HUES48 (cell line): Measurements from ENCODE around the gene OAF.

Source experiments
- H3K27ac ChIP-seq: one replicate; pipeline ENCODE4 v1.7.0; 2013; ENCODE audit warnings: low read depth, low read length, inconsistent platforms
- H3K27me3 ChIP-seq: 2 replicates; pipeline ENCODE4 v1.6.1; 2013; ENCODE audit warnings: mild to moderate bottlenecking, low read length; ENCODE audit not compliant: control insufficient read depth, insufficient read depth
- H3K36me3 ChIP-seq: 2 replicates; pipeline ENCODE4 v1.6.1; 2013; ENCODE audit warnings: low read length; ENCODE audit not compliant: control insufficient read depth, insufficient read depth
- H3K4me1 ChIP-seq: 2 replicates; pipeline ENCODE4 v1.6.1; 2013; ENCODE audit warnings: mild to moderate bottlenecking, low read length; ENCODE audit not compliant: control insufficient read depth, insufficient read depth
- H3K4me3 ChIP-seq: 2 replicates; pipeline ENCODE4 v1.5.1; 2013; ENCODE audit warnings: mild to moderate bottlenecking, low read depth, low read length
- H3K9ac ChIP-seq: 2 replicates; pipeline ENCODE4 v1.6.1; 2013; ENCODE audit warnings: mild to moderate bottlenecking, low read depth, low read length, moderate library complexity
- H3K9me3 ChIP-seq: 2 replicates; pipeline ENCODE4 v1.6.1; 2013; ENCODE audit warnings: low read length; ENCODE audit not compliant: control insufficient read depth, insufficient read depth

The OAF gene

DNA sequence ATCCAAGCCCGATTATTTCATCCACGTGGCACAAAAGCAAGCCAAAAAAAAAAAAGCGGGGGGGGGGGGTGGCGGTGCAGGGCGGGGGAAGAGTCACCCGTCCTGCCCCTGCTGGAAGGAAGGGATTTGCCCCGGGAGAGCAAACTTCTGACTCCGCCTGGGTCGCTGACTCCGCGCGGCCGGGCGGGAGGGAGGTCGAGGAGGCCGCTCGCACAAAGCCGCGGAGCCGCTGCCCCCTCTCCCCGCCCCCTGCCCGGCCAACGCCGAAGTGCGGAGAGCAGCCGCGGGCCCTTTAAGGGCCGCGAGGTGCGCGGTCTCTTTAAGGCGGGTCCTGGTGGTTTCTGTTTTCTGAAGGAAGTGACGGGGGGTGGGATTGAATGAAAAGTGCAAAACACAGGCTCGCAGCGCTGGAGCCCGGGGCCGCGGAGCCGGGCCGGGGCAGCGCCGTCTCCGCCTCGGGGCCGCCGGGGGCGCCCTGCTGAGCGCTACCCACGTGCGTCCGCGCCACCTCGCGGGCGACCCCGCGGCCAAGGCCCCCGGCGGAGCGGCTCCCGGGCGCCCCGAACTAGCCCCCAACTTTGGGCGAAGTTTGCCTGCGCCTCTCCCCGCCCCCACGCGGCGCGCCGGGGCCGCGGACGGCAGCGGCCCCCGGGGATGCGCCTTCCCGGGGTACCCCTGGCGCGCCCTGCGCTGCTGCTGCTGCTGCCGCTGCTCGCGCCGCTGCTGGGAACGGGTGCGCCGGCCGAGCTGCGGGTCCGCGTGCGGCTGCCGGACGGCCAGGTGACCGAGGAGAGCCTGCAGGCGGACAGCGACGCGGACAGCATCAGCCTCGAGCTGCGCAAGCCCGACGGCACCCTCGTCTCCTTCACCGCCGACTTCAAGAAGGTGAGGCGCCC is at the start of gene OAF:
TSS of gene OAF (plus strand) at position 407 of the 896 bp plus-strand sequence. CDS start at position 655, 248 bp downstream.
- no peak within 1 kb of the TSS for H3K9ac ChIP-seq
- H3K4me3 ChIP-seq = peak within 1 kb of the TSS; percentile 63
- no peaks in the 10 kb centered on the region for H3K36me3 ChIP-seq
- H3K4me1 ChIP-seq = peaks cover 19% of the 10 kb centered on the region
- peaks cover 98% of the 10 kb centered on the region for H3K27me3 ChIP-seq
- H3K27ac ChIP-seq = no peak within 1 kb of the TSS
- no peaks in the 10 kb centered on the region for H3K9me3 ChIP-seq

DNA sequence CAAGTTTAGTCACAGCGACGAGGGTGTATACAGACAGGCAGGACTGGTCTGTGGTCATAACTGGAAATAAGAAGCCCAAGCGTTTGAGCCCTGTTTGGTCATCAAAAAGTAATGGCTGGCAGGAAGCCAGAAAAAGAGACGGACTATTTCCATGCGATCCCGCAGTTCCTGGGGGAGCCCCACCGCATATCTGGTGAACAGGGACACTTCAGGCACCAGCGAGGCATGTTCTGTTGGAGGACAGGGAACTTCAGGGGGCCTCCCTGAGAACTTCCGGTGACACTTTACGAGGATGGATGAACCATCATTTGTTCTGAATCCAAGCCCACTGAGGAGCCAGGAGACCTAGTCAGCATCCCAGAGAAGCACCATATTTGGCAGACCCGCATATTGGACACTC is 43.2 kb upstream of the OAF start:
- Histone ChIP-seq H3K9me3 (no peaks in the 10 kb centered on the region), H3K27me3 (peaks cover 62% of the 10 kb centered on the region), H3K27ac (no peak overlapping the region), H3K4me1 (peaks cover 3% of the 10 kb centered on the region; the same call in 1 of the 2 replicates), H3K36me3 (no peaks in the 10 kb centered on the region), H3K4me3 (no peak overlapping the region), H3K9ac (no peak overlapping the region)

DNA sequence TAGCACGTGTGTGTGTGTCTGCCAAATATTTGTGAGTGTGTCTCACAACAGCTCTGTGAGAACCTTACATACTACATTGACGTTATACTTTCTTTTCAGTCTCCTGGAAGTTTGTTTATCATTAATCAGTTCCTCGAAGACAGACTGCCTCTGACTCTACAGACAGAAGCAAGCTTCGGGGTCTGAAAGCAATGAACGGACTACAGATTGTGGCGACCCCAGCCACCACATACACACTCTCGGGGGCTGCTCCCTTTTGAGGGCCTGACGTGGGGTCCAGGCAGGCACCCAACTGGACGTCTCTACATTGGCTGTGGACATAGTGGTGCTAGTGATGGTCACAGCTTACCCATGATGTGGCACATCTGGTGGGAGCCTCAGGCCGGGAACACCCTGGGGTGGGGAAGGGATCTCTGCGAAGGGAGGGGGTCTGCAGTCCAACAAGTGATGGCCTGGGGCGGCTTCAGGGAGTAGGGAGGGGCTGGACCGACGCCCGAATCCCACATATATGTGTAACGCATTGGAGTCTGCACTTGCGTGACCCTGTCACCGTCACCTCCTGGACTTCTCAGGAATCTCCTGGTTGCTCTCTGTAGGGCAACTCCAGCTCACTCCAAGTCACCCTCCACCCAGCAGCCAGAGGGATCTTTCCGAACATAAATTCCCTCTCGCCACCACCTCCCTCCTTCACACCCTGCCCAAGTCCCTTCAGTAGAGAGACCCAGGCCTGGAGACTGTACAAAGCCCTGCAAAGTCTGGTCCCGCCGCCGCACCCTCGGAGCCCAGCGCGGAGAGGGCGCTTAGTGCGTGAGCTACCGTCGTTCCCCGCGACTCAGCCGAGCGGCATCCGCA is 42.5 kb upstream of the OAF start:
- Histone ChIP-seq H3K9ac (no peak overlapping the region; the same call in 1 of the 2 replicates), H3K27me3 (peaks cover 62% of the 10 kb centered on the region), H3K36me3 (no peaks in the 10 kb centered on the region), H3K4me1 (peaks cover 3% of the 10 kb centered on the region; the same call in 1 of the 2 replicates), H3K9me3 (no peaks in the 10 kb centered on the region), H3K4me3 (peak overlapping the region; percentile 62), H3K27ac (no peak overlapping the region)

DNA sequence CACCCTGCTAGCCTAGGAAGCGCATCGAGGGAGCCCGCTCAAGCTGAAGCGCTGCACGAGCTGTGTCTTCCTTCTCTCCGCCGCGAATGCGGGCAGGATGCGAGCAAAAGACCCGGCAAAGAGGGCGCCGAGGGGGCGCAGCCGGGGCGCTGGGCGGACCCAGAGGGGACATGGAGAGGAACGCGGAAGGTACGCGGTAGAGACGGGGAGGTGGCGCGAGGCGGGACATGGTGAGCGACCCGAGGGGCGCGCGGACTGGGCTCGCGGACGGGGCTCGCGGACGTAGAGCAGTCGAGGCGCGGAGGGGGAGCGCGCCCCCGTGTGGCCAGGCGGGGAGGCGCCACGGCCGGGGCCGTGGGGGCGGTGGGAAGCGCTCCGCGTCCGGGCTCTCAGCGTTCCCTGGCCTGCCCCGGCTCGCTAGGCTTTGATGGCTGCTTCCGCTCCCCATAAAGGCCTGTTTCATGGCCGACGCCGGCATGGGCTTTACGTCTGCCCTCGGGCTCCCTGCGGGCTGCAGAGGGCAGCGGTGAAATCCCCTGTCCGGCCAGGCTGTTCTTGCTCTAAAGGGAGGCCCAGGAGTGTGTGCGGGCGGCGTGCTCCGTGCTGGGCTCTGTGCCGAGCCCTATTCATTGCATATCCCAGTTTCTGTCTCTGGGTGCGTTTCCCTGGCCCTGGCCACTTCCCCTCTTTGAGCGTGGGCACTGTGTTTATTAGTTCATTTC is 41.7 kb upstream of the OAF start:
- Histone ChIP-seq H3K9me3 (no peaks in the 10 kb centered on the region), H3K4me3 (peak overlapping the region; percentile 62), H3K9ac (no peak overlapping the region; the same call in 1 of the 2 replicates), H3K27ac (no peak overlapping the region), H3K36me3 (no peaks in the 10 kb centered on the region), H3K4me1 (peaks cover 3% of the 10 kb centered on the region; the same call in 1 of the 2 replicates), H3K27me3 (peaks cover 69% of the 10 kb centered on the region)

DNA sequence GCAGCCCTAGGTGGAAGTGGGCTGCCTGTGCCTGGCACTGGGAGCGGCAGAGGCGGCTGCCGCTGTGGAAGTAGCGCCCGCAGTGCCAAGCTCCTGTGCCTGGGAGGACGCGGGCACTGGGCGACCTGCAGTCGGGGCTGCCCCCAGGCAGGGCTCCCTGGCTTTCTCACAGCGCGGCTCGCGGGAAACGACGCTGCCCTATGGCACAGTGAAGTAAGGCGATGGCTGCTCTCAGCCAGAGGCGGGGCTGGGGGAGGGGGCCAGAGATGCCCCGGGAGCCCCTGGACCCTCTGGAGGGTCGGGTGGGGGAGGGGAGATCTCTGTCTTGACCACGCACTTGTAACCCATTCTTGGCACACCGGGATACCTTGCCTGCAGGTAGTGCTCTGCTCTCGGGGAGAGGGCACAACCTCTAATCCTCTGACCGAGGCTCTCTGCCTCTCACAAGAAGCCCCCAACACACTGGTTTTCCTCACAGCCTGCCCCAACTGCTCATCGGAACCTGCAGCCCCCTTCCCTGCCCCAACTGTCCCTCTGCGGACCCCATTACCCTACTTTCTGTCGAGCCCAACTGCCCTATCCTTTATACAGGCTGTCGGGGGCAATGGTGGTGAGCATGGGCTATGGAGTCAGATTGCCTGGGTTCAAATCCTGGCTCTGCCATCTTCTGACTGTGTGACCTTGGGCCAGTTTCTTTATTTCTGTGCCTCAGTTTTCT is 40.7 kb upstream of the OAF start:
- no peak overlapping the region for H3K27ac ChIP-seq
- H3K4me3 ChIP-seq = no peak overlapping the region
- no peaks in the 10 kb centered on the region for H3K9me3 ChIP-seq
- H3K27me3 ChIP-seq = peaks cover 75% of the 10 kb centered on the region
- H3K9ac ChIP-seq = no peak overlapping the region
- H3K4me1 ChIP-seq = peaks cover 3% of the 10 kb centered on the region; the same call in 1 of the 2 replicates
- no peaks in the 10 kb centered on the region for H3K36me3 ChIP-seq

DNA sequence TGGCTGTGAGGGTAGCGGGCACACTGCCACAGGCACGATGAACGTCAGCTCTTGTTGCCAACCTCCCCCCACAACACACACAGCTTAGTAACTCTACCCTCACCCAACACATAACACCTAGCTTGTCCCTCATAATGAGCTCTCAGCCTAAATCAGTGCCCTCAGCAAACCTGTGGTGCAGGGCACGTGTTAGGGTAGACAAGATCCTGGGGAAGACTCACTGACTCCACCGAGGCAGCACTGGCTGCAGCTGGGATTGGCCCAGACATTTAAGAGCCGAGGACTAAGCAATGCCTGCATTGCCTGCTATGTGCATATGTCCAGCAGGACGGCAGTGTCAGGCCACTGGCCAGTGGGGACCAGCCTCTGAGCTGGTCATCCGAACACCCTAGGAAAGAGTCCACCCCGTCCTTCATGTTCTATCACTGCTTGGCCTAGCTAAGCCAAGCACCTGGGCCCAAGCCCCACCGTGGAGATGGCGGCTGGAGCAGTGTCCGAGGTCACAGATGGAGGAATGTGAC is 40.0 kb upstream of the OAF start:
- no peak overlapping the region for H3K27ac ChIP-seq
- H3K36me3 ChIP-seq = no peaks in the 10 kb centered on the region
- H3K9me3 ChIP-seq = no peaks in the 10 kb centered on the region
- H3K4me3 ChIP-seq = no peak overlapping the region
- H3K9ac ChIP-seq = no peak overlapping the region
- H3K27me3 ChIP-seq = peaks cover 81% of the 10 kb centered on the region
- peaks cover 3% of the 10 kb centered on the region; the same call in 1 of the 2 replicates for H3K4me1 ChIP-seq

DNA sequence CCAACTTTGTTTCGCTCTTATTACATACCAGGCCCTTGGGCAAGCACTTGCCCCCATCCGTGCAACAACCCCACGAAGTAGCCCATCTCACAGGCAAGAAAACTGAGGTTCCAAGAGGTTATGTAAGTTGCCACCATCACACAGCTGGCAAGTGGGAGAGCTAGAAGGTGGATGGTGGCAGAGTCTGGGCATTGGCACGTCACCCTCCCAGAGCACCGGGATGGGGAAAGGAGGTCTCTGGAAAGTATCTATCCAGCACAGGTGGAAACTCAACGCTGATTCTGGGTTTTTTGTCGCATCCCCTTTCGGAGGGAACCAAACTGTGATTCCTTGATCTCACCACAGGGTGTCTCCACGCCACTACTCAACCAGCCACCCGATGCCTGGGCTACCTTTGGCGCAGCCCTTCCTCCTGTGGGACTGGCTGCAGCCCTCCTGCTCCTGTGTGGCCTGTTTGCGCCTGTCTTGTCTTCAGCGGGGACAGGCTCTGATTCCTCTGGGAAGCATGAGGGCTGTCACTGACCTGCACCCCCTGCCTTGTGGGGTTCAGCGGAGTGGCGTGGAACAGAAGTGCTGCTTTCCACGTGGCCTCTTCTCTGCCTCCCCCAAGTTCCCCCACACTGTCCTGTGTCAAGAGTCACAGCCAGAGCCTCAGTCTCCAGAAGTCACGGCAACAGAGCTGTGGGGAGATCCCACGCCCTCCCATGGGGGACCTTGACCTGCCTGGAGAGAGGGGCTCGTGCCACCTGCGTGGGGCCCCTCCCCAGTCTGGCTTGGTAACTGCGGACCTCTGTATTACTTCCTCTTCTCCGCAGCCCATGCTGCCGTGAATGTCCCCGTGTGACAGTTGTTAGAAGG is 38.5 kb upstream of the OAF start:
- H3K36me3 ChIP-seq = no peaks in the 10 kb centered on the region
- H3K9me3 ChIP-seq = no peaks in the 10 kb centered on the region
- no peak overlapping the region for H3K4me3 ChIP-seq
- H3K27me3 ChIP-seq = peaks cover 76% of the 10 kb centered on the region
- H3K9ac ChIP-seq = no peak overlapping the region
- H3K4me1 ChIP-seq = peaks cover 3% of the 10 kb centered on the region; the same call in 1 of the 2 replicates
- no peak overlapping the region for H3K27ac ChIP-seq

DNA sequence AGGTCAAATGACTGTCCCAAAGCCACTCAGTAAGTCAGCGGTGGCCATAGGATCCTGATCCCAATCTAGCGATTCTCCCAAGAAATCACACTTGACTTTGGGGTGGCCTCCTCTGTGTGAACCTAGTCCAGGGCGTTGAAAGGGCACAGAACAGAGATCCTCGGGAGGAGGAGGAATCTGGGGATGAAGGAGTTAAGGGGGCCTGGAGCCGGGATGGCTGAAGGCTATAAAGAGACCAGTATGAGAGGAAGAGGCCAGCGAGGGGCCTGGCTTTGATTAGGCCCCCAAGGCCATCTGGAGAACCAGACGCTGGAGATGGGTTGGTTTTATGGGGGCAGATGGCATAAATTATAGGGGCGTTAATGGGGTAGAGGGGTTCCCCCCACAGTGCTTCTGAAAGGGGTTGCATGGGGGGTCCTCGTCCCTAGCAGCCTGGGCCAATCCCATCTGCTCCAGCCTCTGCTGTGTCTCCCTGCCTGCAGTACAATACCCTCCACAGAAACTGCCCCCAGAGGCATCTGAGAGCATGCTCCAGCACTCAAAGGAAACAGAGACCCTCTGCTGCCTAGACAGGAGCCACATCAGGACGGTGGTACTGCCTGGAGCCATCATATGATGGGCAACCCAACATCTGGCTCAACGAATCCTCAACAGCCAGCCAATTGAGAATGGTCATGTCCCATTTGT is 37.7 kb upstream of the OAF start:
- Histone ChIP-seq H3K27me3 (peaks cover 76% of the 10 kb centered on the region), H3K27ac (no peak overlapping the region), H3K4me1 (peaks cover 3% of the 10 kb centered on the region; the same call in 1 of the 2 replicates), H3K4me3 (no peak overlapping the region), H3K9me3 (no peaks in the 10 kb centered on the region), H3K36me3 (no peaks in the 10 kb centered on the region), H3K9ac (no peak overlapping the region)

DNA sequence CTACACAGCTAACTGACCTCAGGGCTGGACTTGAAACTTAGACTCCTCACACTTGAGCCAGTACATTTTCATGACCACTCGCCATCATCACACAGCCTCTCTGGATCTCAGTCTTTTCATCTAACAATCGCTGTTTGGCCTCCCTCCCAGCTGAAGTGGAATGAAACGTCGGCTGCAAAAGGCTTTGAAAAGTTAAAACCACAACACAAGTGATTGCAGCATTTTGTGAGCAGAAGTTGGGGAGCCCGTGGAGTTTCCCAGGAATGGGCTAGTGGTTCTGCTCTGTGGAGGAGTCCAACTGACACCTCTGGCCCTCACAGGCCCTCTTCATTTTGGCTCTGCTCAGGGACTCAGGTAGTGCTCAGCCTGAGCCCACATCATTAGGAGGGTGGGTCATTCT is 37.0 kb upstream of the OAF start:
- peaks cover 74% of the 10 kb centered on the region for H3K27me3 ChIP-seq
- H3K9me3 ChIP-seq = no peaks in the 10 kb centered on the region
- H3K36me3 ChIP-seq = no peaks in the 10 kb centered on the region
- peaks cover 3% of the 10 kb centered on the region; the same call in 1 of the 2 replicates for H3K4me1 ChIP-seq
- H3K27ac ChIP-seq = no peak overlapping the region
- no peak overlapping the region for H3K4me3 ChIP-seq
- no peak overlapping the region for H3K9ac ChIP-seq
